NCI-H1417 treated with DMSO at 0.1 percent for 48 hours (cell line): Measurements from ENCODE around the gene CFHR4.
"Not testable (repeated sequence)": the region's sequence is repeated elsewhere in the genome, so short reads cannot be mapped to it uniquely, and the experiment has no call there.

ENCODE experiments used
- DNase-seq: peaks from one replicate; lab custom pipeline; 2025; lab: John Stamatoyannopoulos, UW

The CFHR4 gene

GRCh38 chr1:196941474-196941873 is 53.6 kb downstream of the CFHR4 start:
- not testable (repeated sequence) for DNase-seq

GRCh38 chr1:196943568-196943967 is 55.7 kb downstream of the CFHR4 start, which contains the start of gene CFHR2:
Gene CFHR2 (plus strand): TSS chr1:196943738. CDS start chr1:196943881, 143 bp downstream.
- DNase-seq: not testable (repeated sequence)

GRCh38 chr1:196951711-196952394 is 64.0 kb downstream of the CFHR4 start:
- no peak for DNase-seq

GRCh38 chr1:196954778-196955177 is 66.9 kb downstream of the CFHR4 start:
- no peak for DNase-seq

- DNase-seq: no peak
These were observed 68.1 kb downstream of the CFHR4 start for GRCh38 chr1:196955926-196956325.

- no peak for DNase-seq
These were observed 73.0 kb downstream of the CFHR4 start for GRCh38 chr1:196960854-196961253.
